Kidney epithelial cell (primary cell): ENCODE results near the gene ACSF3. TPM values are rescaled to one million over a fixed set of nuclear protein-coding genes. Genes with fewer than 3 reads are reported as not detected.
A peak's percentile ranks its signal among the peaks of the same experiment; 100 is the strongest.

Experiments used
- DNase-seq: peaks from one replicate; pipeline ENCODE4 v3.0.0-alpha.2; 2010; ENCODE audit warnings: low read depth
- H3K27me3 ChIP-seq: 2 replicates; pipeline ENCODE4 v1.6.0; 2011; ENCODE audit warnings: low read length; ENCODE audit not compliant: control insufficient read depth, insufficient read depth
- H3K36me3 ChIP-seq: 2 replicates; pipeline ENCODE4 v1.5.1; 2011; ENCODE audit warnings: low read length; ENCODE audit not compliant: control insufficient read depth, insufficient read depth
- H3K4me3 ChIP-seq: 2 replicates; pipeline ENCODE4 v1.5.1; 2011; ENCODE audit warnings: low read depth, mild to moderate bottlenecking, control low read depth, low read length
- total RNA-seq: library from RNA; depleted of rRNA; stranded (reverse); fragments of >200 nt; gene quantifications from 2 replicates; pipeline ENCODE4 v1.2.3, GENCODE V29; 2015
- TF ChIP-seq, protein P1 (sequence below): IDR thresholded peaks from 2 replicates; pipeline ENCODE4 v1.5.1; 2011; ENCODE audit warnings: mild to moderate bottlenecking, moderate library complexity, low read length, control low read depth, inconsistent platforms; ENCODE audit not compliant: insufficient read depth, poor library complexity, severe bottlenecking

Gene ACSF3
- total RNA-seq, 1 donor from 2014 or later: 36.9 TPM

DNA sequence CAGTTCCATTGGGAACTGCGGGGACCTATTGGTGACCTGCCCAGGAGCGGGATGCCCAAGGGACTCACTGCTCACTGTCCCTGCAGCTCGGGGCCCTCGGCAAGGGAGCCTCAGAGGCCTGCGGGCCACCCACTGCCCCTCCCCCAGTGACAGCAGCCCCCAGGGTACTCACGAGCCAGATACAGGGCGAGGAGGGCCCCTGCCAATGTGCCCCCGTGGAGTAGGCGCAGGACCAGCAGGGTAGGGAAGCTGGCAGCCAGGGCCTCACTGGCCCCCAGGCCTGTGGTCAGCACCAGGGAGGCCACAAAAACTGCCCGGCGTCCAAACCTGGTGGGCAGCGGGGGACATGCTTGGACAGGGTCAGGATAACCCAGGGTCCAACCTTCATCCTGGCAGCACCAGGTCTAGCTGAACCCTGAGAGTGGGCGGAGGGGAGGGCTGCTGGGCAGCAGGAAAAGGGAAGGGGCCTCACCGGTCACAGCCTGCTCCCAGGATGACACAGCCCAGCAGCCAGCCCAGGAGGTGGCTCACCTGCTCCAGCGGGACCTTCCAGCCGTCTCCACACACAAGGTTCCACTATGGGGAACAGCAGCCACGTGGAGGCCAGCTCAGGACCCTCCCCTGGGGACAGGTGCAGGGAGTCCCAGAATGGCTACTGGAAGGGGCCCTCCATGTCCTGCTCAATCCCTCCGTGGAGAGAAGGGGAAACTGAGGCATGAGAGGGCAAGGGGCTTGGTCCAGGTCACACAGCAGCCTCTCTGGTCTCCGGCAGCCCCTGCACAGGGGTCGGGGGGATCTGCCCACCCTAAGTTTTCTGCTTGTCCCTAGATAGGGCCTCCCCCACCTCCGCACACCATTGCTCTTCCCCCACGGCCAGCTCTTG is 105.8 kb downstream of the ACSF3 start:
- DNase-seq: no peak
- Histone ChIP-seq H3K36me3 (no peaks in the 10 kb centered on the region), H3K27me3 (peaks cover 35% of the 10 kb centered on the region), H3K4me3 (no peak overlapping the region)
- TF ChIP-seq, protein P1, sequence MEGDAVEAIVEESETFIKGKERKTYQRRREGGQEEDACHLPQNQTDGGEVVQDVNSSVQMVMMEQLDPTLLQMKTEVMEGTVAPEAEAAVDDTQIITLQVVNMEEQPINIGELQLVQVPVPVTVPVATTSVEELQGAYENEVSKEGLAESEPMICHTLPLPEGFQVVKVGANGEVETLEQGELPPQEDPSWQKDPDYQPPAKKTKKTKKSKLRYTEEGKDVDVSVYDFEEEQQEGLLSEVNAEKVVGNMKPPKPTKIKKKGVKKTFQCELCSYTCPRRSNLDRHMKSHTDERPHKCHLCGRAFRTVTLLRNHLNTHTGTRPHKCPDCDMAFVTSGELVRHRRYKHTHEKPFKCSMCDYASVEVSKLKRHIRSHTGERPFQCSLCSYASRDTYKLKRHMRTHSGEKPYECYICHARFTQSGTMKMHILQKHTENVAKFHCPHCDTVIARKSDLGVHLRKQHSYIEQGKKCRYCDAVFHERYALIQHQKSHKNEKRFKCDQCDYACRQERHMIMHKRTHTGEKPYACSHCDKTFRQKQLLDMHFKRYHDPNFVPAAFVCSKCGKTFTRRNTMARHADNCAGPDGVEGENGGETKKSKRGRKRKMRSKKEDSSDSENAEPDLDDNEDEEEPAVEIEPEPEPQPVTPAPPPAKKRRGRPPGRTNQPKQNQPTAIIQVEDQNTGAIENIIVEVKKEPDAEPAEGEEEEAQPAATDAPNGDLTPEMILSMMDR: no peak

DNA sequence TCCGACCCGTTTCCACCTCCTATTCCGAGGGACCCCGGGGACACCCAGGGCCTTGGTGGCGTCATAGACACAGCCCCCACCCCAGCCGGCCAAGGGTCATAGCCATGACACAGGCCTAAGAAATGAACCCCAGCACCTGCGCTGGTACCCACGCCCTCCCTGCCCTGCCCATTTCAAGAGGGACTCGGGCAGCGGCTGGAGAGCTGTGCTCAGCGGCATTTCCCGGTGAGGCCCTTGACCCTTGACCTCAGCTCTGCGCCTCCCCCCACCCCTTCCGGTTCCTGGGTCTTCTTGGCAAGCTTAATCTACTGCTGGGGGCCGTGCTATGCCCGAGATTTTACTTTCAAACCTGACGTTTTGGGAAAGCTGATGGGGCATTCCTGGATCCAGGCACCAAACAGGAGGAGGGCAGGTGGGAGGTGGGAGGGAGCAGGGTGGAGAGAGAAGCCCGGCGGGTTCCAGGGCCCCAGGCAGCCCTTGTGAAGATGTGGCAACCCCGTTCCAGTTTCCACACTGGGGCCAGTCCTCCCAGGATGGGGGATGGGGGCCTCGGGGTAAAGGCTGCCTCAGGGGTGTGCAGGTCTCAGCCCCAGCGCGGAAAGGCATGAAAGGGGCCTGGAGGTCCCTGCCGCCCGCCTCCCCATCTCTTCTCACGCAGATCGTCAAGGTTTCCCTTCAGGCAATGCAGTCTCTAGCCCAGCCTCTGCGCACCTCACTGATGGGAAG is 106.6 kb downstream of the ACSF3 start, which contains the start of gene SLC22A31:
SLC22A31 (minus strand) TSS at position 414 of the 726 bp plus-strand sequence; CDS start at position 378, 36 bp downstream.
- peak within 1 kb of the TSS; percentile 18 for H3K4me3 ChIP-seq
- H3K36me3 ChIP-seq: no peaks in the 10 kb centered on the region
- TF ChIP-seq, protein P1: no peak
- H3K27me3 ChIP-seq: peaks cover 35% of the 10 kb centered on the region
- DNase-seq: no peak

DNA sequence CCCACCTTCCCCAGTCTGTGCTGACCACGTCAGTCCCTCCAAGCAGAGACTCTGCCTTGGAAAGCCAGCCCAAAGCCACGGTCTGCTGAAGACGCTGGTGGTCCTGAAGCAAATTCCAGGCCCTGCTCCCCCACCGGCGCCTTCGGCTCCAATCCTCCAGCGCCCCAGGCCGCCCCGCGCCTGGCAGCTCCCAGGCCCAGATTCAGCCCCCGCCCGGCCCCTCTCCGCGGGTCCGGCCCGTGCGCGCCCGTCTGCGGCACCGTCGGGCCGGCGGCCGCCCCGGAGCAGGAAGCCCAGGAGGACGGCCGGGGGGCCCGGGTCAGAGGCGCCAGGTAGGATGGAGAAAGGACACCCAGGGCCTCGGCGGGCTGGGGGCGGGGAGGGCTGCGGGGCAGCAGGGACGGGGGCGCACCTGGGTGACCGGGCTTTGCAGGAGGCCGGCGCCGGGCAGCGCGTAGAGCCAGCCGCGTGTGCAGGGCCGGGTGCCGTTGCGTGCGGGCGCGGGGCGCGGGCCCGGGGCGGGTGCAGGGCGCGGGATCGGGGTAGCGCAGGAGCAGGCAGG is 107.3 kb downstream of the ACSF3 start:
- H3K27me3 ChIP-seq: peaks cover 35% of the 10 kb centered on the region
- TF ChIP-seq, protein P1: no peak
- DNase-seq: no peak
- H3K36me3 ChIP-seq: no peaks in the 10 kb centered on the region
- no peak overlapping the region for H3K4me3 ChIP-seq

DNA sequence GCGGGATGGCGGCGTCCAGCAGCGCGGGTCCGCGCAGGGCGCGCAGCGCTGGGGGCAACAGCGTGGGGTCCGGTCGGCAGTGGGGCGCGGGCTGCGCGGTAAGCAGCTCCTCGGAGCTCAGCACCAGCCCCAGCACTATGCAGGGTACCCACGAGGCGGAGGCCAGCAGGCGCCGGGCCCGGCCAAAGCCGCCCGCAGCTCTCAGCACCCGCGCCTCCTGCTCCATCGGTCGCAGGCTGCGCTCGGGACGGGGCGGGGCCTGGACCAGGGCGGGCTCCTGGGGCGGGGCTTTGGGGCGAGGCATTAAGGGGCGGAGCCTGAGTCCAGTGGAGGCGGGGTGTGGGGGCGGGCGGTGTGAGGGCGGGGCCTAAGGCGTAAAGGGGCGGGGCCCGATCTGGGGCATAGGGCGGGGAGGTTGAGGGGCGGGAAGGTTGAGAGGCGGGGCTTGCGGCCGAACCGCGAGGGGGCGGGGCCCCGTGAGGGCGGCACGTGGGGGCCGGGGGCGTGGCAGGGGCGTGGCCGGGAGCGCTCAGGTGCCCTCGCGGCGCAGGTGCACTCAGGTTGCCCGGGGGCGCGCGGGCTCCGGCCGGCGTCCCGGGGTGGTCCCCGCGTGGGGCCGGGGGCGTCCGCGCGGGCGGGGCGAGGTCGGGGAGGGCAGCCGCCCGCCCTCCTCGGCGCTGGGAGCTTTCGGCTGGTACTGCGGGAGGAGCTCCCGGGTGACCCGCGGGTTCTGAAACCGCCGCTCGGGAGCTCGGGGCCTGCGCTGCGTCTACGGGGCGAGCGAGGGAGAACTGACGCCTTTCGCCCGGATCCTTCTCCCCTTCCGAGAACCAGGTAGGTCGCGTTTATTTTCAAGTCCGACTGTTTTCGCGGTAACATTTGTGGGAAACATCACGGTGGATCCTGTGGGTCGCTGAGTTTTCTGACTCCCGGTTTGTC is 108.1 kb downstream of the ACSF3 start:
- Histone ChIP-seq H3K36me3 (no peaks in the 10 kb centered on the region), H3K27me3 (peaks cover 35% of the 10 kb centered on the region), H3K4me3 (peak overlapping the region; percentile 18)
- no peak for DNase-seq
- TF ChIP-seq, protein P1: no peak
